MV-4-11 (cell line): ENCODE measurements around the gene ESYT1.
"Not testable (repeated sequence)": the region's sequence is repeated elsewhere in the genome, so short reads cannot be mapped to it uniquely, and the experiment has no call there.

Source experiments
- DNase-seq: peaks from one replicate; lab custom pipeline; 2025; lab: John Stamatoyannopoulos, UW

The ESYT1 gene

DNA sequence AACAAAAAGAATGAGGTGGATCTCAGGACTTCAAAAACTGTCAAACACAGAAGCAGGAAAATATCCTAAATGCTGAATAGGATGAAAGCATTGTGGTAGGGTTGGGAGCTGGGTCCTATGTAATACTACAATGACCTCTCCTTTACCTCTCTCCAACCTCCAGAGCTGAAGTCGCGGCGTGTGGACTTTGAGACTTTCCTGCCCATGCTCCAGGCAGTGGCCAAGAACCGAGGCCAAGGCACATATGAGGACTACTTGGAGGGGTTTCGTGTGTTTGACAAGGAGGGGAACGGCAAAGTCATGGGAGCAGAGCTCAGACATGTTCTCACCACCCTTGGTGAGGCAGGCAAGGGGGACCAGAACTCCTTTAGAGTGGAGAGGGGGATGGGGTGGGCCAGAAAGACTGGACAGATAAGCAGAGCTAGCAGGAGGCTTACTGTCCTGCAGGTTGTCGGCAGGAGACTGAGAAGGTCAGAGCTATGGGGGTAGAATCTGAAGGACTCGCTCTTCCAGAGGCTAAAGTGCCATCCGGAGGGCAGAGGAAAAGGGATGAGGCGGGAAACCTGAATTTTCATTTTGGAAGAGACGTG, 27.3 kb downstream of the ESYT1 start:
- DNase-seq: no peak

DNA sequence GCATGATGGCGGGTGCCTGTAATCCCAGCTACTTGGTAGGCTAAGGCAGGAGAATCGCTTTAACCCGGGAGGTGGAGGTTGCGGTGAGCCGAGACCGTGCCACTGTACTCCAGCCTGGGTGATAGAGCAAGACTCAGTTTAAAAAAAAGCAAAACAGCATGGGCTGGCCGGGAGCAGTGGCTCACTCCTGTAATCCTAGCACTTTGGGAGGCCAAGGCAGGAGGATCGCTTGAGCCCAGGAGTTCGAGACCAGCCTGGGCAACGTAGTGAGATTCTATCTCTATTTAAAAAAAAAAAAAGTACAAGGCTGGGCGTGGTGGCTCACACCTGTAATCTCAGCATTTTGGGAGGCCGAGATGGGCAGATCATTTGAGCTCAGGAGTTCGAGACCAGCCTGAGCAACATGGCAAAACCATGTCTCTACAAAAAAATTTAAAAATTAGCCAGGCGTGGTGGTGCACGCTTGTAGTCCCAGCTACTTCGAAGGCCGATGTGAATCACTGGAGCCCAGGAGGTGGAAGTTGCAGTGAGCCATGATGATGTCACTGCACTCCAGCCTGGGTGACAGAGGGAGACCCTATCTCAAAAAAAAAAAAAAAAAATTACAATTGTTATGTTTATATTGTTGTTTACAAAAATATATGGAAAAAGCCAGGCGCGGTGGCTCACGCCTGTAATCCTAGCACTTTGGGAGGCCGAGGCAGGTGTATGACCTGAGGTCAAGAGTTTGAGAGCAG, 28.6 kb downstream of the ESYT1 start:
- DNase-seq: not testable (repeated sequence)

DNA sequence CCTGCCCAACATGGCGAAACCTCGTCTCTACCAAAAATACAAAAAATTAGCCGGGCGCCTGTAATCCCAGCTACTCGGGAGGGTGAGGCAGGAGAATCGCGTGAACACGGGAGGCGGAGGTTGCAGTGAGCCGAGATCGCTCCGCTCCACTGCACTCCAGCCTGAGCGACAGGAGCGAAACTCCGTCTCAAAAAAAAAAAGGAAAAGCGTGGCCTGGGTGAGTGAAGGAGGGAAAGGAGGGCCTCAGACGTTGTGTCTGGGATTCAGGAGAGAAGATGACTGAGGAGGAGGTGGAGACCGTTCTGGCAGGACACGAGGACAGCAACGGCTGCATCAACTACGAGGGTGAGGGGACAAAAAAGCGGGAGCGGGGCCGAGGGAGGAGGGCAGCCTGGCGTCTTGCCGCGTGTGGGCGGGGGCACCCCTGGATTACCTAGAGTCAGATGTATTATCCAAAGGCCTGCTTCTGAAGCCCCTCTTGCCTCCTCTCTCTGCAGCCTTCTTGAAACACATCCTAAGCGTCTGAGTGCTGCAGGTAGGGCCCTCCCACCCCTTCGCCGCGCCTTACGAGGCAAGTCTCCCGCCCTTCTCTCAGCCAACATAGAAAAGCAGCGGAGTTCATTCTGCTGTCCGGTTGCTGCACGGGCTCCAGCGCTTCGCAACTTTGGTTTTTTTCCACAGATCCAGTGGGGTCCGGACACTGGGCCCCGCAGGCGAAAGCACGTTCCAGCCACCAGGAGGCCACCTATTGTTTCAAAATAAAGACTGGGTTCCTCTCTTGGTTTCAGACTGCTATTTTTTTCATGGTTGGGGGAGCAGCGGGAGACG, 29.3 kb downstream of the ESYT1 start:
- DNase-seq: peak; percentile 85

DNA sequence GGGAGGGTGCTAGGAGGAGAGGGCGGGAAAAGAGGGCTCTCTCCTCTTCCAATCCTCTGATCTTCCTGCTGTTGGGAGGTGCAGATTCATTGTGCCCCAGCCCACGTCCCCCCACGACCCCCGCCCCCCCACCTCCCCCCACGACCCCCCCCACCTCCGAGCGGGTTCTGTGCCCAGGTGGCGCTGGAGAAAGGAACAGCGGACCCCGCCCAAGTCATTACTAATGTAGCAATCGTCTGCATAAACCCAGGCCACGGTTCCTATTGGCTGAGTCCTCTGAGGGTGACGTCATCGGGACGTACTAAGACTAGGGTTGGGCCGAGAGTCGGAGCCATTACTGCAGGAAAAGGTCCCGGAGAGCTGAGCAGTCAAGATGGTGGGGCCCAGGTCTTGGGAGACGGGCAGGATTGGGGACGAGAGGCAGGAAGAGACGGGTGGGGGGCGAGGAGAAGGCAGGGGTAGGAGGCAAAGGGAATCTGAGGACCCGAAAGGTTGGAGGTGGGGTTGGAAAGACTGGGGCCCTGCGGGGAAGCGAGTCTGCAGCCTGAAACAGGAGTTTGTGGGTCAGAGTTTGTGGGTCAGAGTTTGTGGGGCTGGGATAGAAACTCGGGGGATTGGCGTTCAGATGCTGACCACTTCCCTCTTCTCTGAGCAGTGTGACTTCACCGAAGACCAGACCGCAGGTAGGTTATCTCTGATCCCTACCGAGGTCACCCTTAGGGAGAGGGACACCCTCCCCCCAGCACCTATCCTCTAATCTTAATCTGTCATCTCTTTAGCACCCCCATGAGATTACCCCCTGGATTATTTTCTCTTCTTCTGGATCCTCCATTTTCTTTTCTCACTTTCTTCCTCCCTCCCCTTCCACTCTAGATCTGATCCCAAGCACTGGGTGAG, 30.2 kb downstream of the ESYT1 start, which contains the start of gene MYL6:
MYL6 (plus strand) TSS at position 331 of the 897 bp plus-strand sequence; CDS start at position 374, 43 bp downstream.
- peak; percentile 97 for DNase-seq

DNA sequence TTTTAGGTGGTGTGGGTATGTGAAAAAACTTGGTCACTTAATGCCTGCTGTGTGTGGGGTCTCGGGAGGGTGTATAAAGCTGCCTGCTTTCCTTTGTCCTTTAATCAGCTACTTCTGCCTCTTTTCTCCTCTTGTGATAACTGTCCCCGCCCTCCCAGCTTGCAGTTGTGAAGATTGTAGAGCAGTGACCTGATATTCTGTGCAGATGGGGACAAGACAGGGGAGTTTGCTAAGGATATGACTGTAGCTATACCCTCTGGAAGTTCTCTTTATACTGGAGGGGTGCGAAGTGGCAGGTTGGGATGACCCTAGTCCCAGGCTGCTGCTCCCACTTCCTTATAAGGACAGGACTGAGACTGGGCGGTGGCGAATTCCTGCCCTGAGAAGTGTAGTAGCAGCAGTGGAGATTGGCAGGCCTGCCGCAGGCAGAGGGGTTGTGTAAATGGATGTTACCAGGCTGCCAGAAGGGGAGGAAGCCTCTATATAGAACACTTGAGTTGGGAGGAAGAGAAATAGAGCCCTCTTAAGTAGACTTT, 30.9 kb downstream of the ESYT1 start:
- peak; percentile 76 for DNase-seq

DNA sequence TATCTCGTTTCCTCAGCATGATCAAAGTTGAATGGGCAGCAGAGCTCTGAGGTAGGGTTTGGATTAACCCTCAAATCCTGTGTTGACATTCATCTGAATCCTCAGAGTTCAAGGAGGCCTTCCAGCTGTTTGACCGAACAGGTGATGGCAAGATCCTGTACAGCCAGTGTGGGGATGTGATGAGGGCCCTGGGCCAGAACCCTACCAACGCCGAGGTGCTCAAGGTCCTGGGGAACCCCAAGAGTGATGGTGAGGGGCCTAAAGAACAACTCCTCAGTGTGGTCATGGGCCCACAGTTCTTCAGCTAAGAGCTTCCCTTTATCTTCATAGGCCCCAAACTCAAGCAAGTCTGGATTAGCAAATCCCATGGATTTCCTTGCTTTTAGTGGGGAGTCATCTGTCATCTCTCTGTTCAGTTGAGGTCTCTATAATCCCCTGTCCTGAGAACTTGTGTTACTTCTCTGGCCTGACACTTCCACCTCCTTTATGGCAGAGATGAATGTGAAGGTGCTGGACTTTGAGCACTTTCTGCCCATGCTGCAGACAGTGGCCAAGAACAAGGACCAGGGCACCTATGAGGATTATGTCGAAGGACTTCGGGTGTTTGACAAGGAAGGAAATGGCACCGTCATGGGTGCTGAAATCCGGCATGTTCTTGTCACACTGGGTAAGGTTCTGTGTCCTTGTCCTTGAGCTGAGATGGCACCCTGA, 31.6 kb downstream of the ESYT1 start:
- DNase-seq: no peak

DNA sequence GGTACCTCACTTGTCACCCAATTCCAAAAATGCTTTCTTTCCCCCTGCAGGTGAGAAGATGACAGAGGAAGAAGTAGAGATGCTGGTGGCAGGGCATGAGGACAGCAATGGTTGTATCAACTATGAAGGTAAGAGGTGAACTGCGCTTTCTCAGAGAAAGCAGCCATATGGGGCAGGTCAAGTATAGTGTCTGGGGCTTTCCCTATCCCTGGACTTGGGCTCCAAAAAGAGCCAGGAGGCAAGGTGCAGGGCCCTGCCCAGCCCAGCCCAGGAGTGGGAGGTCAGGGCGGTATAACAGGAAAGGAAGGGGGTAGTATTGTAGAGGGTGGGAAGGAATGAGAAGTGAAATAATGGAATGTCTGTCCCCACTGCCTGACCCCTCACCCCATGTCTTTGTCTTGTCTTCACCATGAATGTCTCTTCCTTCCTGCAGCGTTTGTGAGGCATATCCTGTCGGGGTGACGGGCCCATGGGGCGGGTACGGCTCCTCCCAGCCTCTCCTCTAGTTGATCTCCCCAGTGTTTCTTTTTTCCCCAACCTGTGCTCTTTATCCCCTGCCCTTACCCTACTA, 32.2 kb downstream of the ESYT1 start:
- no peak for DNase-seq

DNA sequence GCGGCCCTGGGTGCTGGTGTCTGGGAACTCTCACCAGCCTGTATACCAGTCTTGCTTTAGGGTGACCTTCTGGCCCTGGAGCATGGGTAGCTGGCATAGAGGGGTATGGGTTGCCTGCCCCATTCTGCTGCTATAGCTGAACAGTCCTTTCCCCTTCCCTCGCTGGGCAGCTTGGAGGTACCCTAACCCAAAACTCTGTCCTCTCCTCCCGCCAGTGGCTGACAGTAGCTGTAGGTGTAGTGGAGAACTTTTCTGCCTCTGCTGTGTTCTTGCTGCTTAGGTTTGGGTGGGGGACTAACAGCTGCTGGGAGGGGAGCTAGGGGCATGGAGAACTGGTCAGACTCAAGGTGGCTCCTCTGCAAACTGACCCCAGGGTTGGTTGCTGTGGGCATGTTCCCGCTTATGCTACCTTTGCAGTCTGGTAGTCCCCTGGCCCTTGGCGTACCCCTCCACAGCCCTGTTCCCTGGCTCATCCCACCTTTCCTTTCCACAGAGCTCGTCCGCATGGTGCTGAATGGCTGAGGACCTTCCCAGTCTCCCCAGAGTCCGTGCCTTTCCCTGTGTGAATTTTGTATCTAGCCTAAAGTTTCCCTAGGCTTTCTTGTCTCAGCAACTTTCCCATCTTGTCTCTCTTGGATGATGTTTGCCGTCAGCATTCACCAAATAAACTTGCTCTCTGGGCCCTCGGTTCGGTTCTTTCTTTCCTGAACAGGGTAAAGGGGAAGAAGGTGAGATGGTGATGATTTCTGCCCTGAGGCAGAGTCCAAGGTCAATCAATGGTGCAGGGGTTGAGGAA, 33.0 kb downstream of the ESYT1 start:
- DNase-seq: no peak

DNA sequence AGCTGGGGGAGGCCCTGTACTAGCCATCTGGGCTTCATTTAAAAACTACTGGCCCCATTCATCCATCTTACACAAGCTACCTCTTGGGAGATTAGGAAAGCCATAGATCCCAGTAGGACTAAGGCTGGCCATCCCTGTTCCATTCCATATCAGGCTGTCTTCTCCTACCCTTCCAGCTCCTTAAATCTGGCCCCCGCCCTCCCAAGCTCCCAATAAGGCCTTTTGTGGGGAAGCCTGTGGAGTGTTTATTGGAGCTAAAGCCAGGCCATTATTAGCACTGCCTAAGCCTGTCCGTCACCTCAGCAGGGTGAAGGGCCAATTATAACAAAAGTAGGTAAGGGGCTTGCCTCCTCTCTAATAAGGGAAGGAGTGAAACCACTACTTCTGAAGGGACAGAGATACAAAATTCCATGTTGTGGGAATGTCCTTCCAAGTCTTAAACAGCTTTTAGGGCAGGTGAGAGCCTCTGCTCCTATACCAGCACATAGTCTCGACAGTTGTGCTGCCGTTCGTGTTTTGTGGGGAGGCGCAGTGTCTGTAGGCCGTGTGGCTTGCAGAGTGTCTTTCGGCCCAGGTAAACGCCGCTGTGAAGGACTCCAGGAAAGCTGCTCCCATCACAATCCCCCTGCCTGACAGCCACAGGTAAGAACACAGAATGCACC, 33.8 kb downstream of the ESYT1 start:
- no peak for DNase-seq

DNA sequence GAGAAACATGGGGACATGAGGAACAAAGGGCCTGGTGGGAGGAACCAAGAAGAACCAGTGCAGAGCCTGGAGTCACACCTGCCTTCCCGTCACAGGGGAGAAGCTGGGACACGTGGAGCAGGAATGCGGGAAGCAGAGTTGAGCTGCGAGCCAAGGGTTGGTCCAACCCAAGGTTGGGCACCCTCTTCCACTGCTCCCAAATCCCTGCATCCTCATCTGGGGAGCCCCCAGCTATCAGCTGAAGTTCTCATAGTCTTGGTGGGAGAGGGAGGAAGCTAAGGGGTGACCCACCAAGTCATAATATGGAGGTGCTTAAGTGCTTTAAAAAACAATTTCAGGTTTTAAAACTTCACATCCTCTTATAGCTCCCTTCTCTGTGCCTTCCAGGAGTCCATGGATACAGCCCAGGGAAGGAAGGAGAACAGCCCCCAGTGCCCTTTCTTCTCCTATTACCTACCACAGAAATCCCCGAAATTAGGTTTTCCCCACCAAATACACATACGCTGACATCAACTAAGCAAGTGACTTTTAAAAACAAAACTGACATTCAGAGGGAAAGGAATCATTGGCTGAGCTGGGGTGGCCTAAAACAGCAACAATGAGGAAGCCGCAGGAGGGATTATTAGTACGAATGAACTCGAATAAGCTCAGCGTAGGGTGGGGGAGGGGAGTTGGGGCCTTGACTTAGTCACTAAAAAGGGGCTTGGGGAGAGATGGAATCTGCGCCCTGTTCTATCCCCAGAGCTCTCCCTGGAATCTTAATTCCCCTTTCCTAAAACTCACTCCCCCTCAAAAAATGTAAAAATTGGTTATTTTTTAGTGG, 34.6 kb downstream of the ESYT1 start:
- no peak for DNase-seq

DNA sequence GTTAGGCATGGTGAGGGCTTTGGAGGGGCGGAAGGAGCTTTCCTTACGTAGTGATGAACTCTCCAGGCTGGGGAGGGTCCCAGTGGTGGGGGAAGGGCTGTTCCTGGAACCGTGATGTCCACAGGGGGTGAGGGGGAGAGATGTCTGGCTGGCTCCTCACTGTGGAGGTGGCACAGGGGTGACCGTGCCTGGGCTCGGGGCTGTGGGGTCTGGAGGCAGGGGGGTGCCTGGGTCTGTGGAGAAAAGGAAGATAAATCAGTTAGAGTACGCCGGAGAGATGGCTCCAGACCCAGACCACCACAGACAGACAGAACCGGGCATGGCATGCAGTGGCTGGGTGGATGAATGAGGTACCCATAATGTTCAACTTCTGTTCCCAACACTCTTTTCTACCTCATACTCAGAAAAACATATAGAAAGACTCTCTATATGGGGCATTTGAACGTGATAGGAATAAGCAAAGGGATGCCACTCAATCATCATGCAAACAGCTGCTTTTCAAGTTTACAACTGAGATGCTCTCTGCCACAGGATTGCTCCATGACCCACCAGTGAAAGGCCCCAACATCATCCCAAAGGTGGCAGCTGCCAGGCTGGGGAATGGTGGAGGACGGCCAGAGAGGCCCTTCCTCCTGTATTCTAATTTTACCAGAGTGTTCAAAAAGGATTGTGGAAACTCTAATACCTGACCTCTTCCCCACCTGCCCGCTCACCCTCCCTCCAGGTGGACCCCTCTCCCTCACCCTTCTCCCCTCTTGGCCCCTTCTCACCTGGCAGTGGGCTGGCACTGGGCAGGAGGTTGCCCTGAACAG, 35.7 kb downstream of the ESYT1 start:
- DNase-seq: no peak

DNA sequence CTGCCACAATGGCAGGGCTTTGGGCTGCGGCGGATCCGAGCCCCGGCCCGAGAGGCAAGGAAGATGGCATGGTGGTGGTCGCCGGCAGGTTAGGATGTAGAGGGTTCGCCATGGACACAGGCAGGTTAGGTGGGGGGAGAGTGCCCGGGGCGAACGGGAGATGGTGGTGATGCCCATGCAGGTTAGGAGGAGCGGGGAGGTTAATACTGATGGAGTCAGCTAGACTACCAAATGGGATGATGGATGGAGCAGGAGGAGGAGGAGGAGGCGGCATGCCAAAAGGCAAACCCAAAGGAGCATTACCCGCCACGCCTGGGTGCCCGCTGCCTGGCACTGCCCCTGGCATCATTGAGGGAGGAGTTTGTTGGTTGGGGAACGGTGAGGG, 36.3 kb downstream of the ESYT1 start:
- no peak for DNase-seq

DNA sequence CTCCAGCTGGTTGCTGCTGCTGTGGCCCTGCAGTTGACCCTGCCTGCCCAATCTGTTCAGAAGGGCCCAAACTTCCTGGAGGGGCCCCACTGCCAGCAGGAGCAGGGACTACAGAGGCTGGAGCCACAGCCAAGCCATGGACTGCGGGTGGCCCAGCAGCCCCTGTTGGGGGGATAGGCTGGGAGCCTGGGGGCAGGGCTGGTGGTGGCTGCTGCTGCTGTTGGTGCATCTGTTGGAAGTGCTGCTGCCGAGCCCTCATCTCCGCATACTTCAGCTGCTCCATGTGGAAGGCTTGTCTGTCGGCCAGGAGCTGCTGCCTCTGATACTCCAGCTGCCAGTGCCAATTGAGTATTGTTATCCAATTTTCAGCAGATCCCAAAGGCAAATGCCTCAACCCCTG, 37.3 kb downstream of the ESYT1 start:
- no peak for DNase-seq

DNA sequence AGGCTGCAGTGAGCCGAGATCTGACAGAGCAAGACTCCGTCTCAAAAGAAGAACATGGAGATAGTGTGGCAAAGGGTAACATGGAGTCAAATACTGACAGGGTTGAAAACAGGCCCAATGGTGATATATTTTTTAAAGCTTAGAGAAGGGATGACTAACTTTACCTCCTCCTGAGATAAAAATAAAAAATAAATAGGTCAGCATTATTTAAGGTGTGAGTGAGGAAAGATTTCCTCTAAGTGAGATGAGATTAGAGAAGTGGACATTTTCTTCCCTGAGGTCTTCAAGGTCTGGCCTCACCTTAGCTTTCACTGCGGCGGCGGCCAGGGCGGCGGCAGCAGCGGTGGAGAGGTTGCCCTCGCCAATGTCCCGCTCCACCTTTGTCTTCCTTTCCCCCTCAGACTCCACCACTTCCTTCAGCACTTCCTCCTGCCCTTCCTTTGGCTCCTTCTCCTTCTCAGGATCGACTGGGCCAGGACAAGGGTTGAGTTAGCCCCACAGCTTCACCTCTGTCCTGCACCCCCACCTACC, 41.2 kb downstream of the ESYT1 start:
- no peak for DNase-seq

DNA sequence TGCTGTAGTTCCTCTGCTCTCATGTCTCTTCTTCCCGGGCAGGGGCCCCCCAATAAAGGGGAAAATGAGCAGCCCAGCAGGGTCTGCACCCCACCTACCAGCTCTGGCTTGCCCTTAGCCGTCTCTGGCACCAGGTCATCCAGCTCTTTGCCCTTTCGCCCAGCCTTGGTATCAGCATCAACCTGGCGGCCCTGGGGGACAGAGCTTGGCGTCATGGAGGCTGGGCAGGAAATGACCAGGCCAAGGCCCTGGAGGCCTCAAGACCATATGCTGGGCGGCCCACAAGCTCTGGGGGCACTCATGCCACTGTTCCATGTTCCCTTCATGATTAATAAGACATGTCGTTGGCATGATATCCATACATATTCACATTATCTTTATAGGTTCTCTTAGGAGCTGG, 44.8 kb downstream of the ESYT1 start:
- DNase-seq: no peak

DNA sequence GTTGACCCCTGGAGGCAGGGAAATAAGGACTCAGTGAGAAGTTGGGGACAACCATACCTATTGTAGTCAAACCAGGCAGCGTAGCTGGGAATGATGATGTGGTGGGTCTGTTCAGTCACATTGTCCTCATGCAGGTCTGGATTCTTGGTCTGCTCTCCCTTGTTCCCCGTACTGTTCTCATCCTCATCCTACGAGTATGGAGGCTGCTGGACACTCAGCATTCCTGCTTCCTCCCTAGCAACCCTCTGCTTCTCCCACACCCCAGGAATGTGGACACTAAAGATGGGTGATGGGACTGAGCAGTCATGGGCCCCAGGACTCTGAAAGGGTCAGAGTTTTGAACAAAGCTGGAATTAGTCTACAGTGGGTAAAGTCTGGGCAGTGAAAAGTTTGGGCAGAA, 50.3 kb downstream of the ESYT1 start:
- DNase-seq: no peak

DNA sequence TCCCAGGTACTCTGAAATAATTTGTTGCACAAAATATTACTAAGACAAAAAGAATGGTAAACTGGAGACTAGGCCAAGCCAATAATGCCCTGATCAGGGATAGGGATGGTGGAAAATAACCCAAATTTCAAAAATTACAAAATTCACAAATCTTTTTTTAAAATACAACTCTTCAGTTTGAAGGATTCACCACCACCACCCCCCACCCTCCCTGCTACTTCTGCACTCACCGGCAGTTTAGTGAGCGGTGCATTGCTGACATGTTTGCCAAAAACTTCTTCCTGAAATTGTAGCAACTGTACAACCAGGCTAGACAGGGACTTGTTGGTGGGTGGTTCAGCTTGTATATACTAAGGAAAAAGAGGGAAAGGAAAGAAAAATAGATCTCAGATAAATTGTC, 58.9 kb downstream of the ESYT1 start:
- no peak for DNase-seq
